D341Med (cell line): ENCODE measurements around the gene IL17B.
"Not testable (repeated sequence)": the region's sequence is repeated elsewhere in the genome, so short reads cannot be mapped to it uniquely, and the experiment has no call there.

Source experiments
- DNase-seq: peaks from one replicate; pipeline ENCODE4 v3.0.0; 2012; ENCODE audit warnings: low spot score

The IL17B gene

GRCh38 chr5:149400304-149400703, 21.2 kb upstream of the IL17B start:
- no peak for DNase-seq

- no peak for DNase-seq
Measured at GRCh38 chr5:149399775-149400174, 20.7 kb upstream of the IL17B start.

- not testable (repeated sequence) for DNase-seq
Measured at GRCh38 chr5:149398747-149399266, 19.7 kb upstream of the IL17B start.

GRCh38 chr5:149397530-149397929, 18.4 kb upstream of the IL17B start:
- DNase-seq, result no peak

GRCh38 chr5:149394996-149395395, 15.9 kb upstream of the IL17B start:
- not testable (repeated sequence) for DNase-seq

GRCh38 chr5:149392718-149393117, 13.6 kb upstream of the IL17B start:
- DNase-seq, result no peak

GRCh38 chr5:149391524-149391923, 12.4 kb upstream of the IL17B start:
- DNase-seq, result no peak

GRCh38 chr5:149391076-149391475, 12.0 kb upstream of the IL17B start:
- not testable (repeated sequence) for DNase-seq

- peak; percentile 72 for DNase-seq
Measured at GRCh38 chr5:149389552-149390495, 10.7 kb upstream of the IL17B start.

GRCh38 chr5:149388498-149389190, 9.6 kb upstream of the IL17B start:
- no peak for DNase-seq

GRCh38 chr5:149387982-149388381, 8.9 kb upstream of the IL17B start:
- DNase-seq, result no peak

- no peak for DNase-seq
Measured at GRCh38 chr5:149387081-149387631, 8.1 kb upstream of the IL17B start.

- peak; percentile 66 for DNase-seq
Measured at GRCh38 chr5:149386166-149386565, 7.1 kb upstream of the IL17B start.

- no peak for DNase-seq
Measured at GRCh38 chr5:149383399-149383798, 4.3 kb upstream of the IL17B start.

GRCh38 chr5:149382517-149383220, 3.6 kb upstream of the IL17B start:
- DNase-seq, result no peak

- DNase-seq, result peak; percentile 87
Measured at GRCh38 chr5:149381986-149382338, 2.9 kb upstream of the IL17B start.

- DNase-seq, result no peak
Measured at GRCh38 chr5:149381261-149381985, 2.3 kb upstream of the IL17B start.

- no peak for DNase-seq
Measured at GRCh38 chr5:149380466-149381121, 1.5 kb upstream of the IL17B start.

GRCh38 chr5:149379818-149380374, 804 bp upstream of the IL17B start:
- no peak for DNase-seq

- DNase-seq, result no peak
Measured at GRCh38 chr5:149378241-149378820, 761 bp downstream of the IL17B start.
